HEK293T (cell line): ENCODE measurements around the gene PLK3.
"Not testable (repeated sequence)": the region's sequence is repeated elsewhere in the genome, so short reads cannot be mapped to it uniquely, and the experiment has no call there.

Experiments
- CTCF ChIA-PET: fragments of 350-600 bp; formaldehyde crosslinking; extraction: SDS; loops from one replicate; lab custom pipeline; 2021; ENCODE audit warnings: antibody characterized with exemption, inconsistent platforms; lab: Yijun Ruan, JAX
- POLR2A ChIA-PET: fragments of 350-600 bp; formaldehyde crosslinking; extraction: SDS; loops from one replicate; lab custom pipeline; 2020; ENCODE audit warnings: antibody characterized with exemption, inconsistent platforms; lab: Yijun Ruan, JAX
- DNase-seq: peaks from one replicate; pipeline ENCODE4 v3.0.0; 2012; ENCODE audit warnings: mixed read lengths; ENCODE audit errors: extremely low spot score
- ARNT ChIP-seq: fragments of 450-650 bp; IDR thresholded peaks from 2 replicates; pipeline ENCODE4 v1.6.1; 2017; ENCODE audit warnings: mild to moderate bottlenecking
- BHLHE40 ChIP-seq: fragments of 450-650 bp; IDR thresholded peaks from 2 replicates; pipeline ENCODE4 v1.6.1; 2016; ENCODE audit warnings: mild to moderate bottlenecking, moderate library complexity, borderline replicate concordance
- CTBP1 ChIP-seq: fragments of 450-650 bp; IDR thresholded peaks from 2 replicates; pipeline ENCODE4 v1.6.1; 2016; ENCODE audit warnings: borderline replicate concordance
- ELF4 ChIP-seq: fragments of 450-650 bp; IDR thresholded peaks from 2 replicates; pipeline ENCODE4 v1.6.1; 2017; ENCODE audit warnings: antibody characterized with exemption
- FOXA1 ChIP-seq: fragments of 450-650 bp; IDR thresholded peaks from 2 replicates; pipeline ENCODE4 v1.6.1; 2016; ENCODE audit warnings: mild to moderate bottlenecking
- FOXK2 ChIP-seq: fragments of 450-650 bp; IDR thresholded peaks from 2 replicates; pipeline ENCODE4 v1.6.1; 2016; ENCODE audit warnings: mild to moderate bottlenecking
- FOXM1 ChIP-seq: fragments of 450-650 bp; IDR thresholded peaks from 2 replicates; pipeline ENCODE4 v1.6.1; 2017; ENCODE audit warnings: mild to moderate bottlenecking, borderline replicate concordance
- HDGF ChIP-seq: fragments of 450-650 bp; IDR thresholded peaks from 2 replicates; pipeline ENCODE4 v1.6.1; 2017; ENCODE audit warnings: antibody characterized with exemption, borderline replicate concordance
- L3MBTL2 ChIP-seq: fragments of 450-650 bp; conservative IDR thresholded peaks from 2 replicates; pipeline ENCODE4 v1.6.1; 2016; ENCODE audit warnings: mild to moderate bottlenecking
- LEF1 ChIP-seq: fragments of 450-650 bp; IDR thresholded peaks from 2 replicates; pipeline ENCODE4 v1.6.1; 2017; ENCODE audit warnings: mild to moderate bottlenecking, borderline replicate concordance
- NFRKB ChIP-seq: fragments of 450-650 bp; IDR thresholded peaks from 2 replicates; pipeline ENCODE4 v1.6.1; 2016; ENCODE audit warnings: mild to moderate bottlenecking, moderate library complexity
- PKNOX1 ChIP-seq: fragments of 450-650 bp; IDR thresholded peaks from 2 replicates; pipeline ENCODE4 v1.6.1; 2016
- SP1 ChIP-seq: fragments of 450-650 bp; IDR thresholded peaks from 2 replicates; pipeline ENCODE4 v1.6.1; 2017
- SUZ12 ChIP-seq: fragments of 450-650 bp; IDR thresholded peaks from 2 replicates; pipeline ENCODE4 v1.6.1; 2016; ENCODE audit warnings: mild to moderate bottlenecking
- TARDBP ChIP-seq: fragments of 450-650 bp; IDR thresholded peaks from 2 replicates; pipeline ENCODE4 v1.6.1; 2016
- ZNF384 ChIP-seq: fragments of 450-650 bp; IDR thresholded peaks from 2 replicates; pipeline ENCODE4 v1.6.1; 2016

Gene PLK3

GRCh38 chr1:44799770-44800584 lies at the start of gene PLK3:
Gene PLK3, plus strand, starts transcription at chr1:44800377. Its CDS starts 87 bp downstream, at chr1:44800464.
- CTCF ChIA-PET = interaction anchor here (0.6 to 1.8 kb wide), 5 partner anchors 9 to 210 kb away, joined by 3 to 10 read pairs (median 3); partner anchors contain the start of gene BTBD19
- DNase-seq = peak; percentile 91
- peak; percentile 84 for TF ChIP-seq PKNOX1
- no peak for TF ChIP-seq FOXA1
- TF ChIP-seq L3MBTL2 = peak; percentile 89
- TF ChIP-seq NFRKB = no peak
- no peak for TF ChIP-seq ARNT
- TF ChIP-seq FOXM1 = no peak
- TF ChIP-seq CTBP1 = 0 out of 2 replicates have a peak, but pooled peaks have one; percentile 15
- TF ChIP-seq FOXK2 = no peak
- TF ChIP-seq TARDBP = no peak
- TF ChIP-seq LEF1 = no peak
- no peak for TF ChIP-seq SP1
- no peak for TF ChIP-seq ZNF384
- no peak for TF ChIP-seq SUZ12
- TF ChIP-seq ELF4 = no peak
- no peak for TF ChIP-seq HDGF
- TF ChIP-seq BHLHE40 = no peak
- POLR2A ChIA-PET = interaction anchor here (0.7 to 2.3 kb wide), 19 partner anchors 9 to 504 kb away, joined by 3 to 29 read pairs (median 7); partner anchors contain the start of genes BEST4, BTBD19, HECTD3 and RNU5D-1

DNA sequence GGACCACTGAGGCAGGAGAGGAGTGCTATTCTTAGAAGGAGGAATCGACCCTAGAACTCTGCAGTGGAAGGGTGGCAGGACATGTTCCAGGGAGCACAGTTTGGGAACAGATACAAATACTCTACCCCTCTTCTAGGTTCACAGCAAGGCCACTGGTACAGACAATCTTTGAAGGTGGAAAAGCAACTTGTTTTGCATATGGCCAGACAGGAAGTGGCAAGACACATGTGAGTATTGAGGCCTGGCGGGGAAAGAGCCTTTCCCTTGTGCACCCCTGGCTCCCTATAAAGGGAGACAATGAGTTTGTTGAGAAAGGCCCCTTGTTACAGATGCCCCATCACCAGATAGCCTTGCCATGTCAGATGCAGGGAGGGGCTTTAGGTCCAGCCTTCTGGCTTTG lies 42.8 kb upstream of the PLK3 start:
- TF ChIP-seq TARDBP = no peak
- no peak for TF ChIP-seq SUZ12
- no peak for TF ChIP-seq NFRKB
- no peak for TF ChIP-seq SP1
- no peak for TF ChIP-seq ARNT
- no peak for TF ChIP-seq FOXM1
- no peak for TF ChIP-seq BHLHE40
- no peak for TF ChIP-seq ZNF384
- ChIA-PET CTCF (no interaction called here), POLR2A (interaction anchor here (0.7 to 3.1 kb wide), 3 partner anchors 18 to 35 kb away, joined by 3 to 17 read pairs (median 3); partner anchors contain the start of gene RPS8)
- DNase-seq = no peak

- no peak for DNase-seq
- POLR2A ChIA-PET = interaction anchor here (1.0 to 3.1 kb wide), 5 partner anchors 12 to 37 kb away, joined by 3 to 17 read pairs (median 5); partner anchors contain the start of gene RPS8
- TF ChIP-seq L3MBTL2 = no peak
- TF ChIP-seq NFRKB = no peak
- no peak for TF ChIP-seq TARDBP
- no peak for TF ChIP-seq FOXA1
- no peak for TF ChIP-seq SP1
- no peak for TF ChIP-seq HDGF
- no peak for TF ChIP-seq LEF1
- TF ChIP-seq FOXK2 = no peak
- CTCF ChIA-PET = no interaction called here
Observed at GRCh38 chr1:44759077-44759476, 41.1 kb upstream of the PLK3 start.

GRCh38 chr1:44760876-44761275 lies 39.3 kb upstream of the PLK3 start:
- DNase-seq = no peak
- no peak for TF ChIP-seq ELF4
- no peak for TF ChIP-seq HDGF
- no peak for TF ChIP-seq CTBP1
- TF ChIP-seq FOXM1 = no peak
- no peak for TF ChIP-seq ZNF384
- no peak for TF ChIP-seq PKNOX1
- no peak for TF ChIP-seq LEF1
- TF ChIP-seq FOXK2 = no peak
- no peak for TF ChIP-seq L3MBTL2
- no peak for TF ChIP-seq BHLHE40
- no peak for TF ChIP-seq SUZ12
- TF ChIP-seq NFRKB = no peak
- ChIA-PET CTCF (no interaction called here), POLR2A (interaction anchor here (2.5 kb wide), 1 partner anchor 39 kb away, joined by 7 read pairs; no protein-coding TSS in a partner anchor)

DNA sequence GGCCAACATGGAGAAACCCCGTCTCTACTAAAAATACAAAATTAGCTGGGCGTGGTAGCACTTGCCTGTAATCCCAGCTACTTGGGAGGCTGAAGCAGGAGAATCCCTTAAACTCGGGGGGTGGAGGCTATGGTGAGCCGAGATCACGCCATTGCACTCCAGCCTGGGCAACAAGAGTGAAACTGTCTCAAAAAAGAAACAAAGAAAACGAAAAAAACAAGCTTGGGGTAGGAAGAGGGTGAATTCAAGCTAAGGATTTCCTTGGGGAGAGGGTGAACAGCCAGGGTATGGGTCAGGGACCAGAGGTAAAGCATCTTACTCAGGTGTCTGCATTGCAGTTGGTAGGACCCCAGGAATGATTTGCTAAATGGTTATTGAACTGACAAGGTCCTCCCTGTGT lies 33.8 kb upstream of the PLK3 start:
- CTCF ChIA-PET = not testable (repeated sequence)
- POLR2A ChIA-PET = interaction anchor here (1.4 to 2.2 kb wide), 3 partner anchors 8 to 11 kb away, joined by 4 to 21 read pairs (median 4); partner anchors contain the start of gene RPS8

GRCh38 chr1:44775078-44775929 lies 24.9 kb upstream of the PLK3 start, which contains the start of gene RPS8:
Gene RPS8, plus strand, starts transcription at chr1:44775540. Its CDS starts 57 bp downstream, at chr1:44775597.
- TF ChIP-seq TARDBP (no peak), ZNF384 (no peak), NFRKB (peak; percentile 71), SUZ12 (no peak), L3MBTL2 (peak; percentile 89), CTBP1 (no peak; the same call in 1 of the 2 replicates), FOXM1 (peak; percentile 69), BHLHE40 (no peak), ELF4 (peak; percentile 82), PKNOX1 (no peak)
- peak; percentile 84 for DNase-seq
- CTCF ChIA-PET = interaction anchor here (0.6 kb wide), 1 partner anchor 34 kb away, joined by 3 read pairs; no protein-coding TSS in a partner anchor
- POLR2A ChIA-PET = interaction anchor here (0.5 to 3.1 kb wide), 50 partner anchors 9 to 724 kb away, joined by 3 to 52 read pairs (median 6); partner anchors contain the start of genes BEST4, BTBD19, CCDC163 and DYNLT4

More for the DNA sequence above, 33.8 kb upstream of the PLK3 start:
- DNase-seq = not testable (repeated sequence)
